PC-9 (cell line): Measurements from ENCODE around the gene ABHD16A. TPM values are rescaled to one million over a fixed set of nuclear protein-coding genes. Genes with fewer than 3 reads are reported as not detected.

ENCODE experiments used
- Bru-seq: library from RNA; stranded (reverse); fragments of 400-500 nt; gene quantifications from one replicate; lab custom pipeline; 2021; lab: Mats Ljungman, UMichigan
- BruChase-seq, 2 experiments: library from RNA; stranded (reverse); fragments of 400-500 nt; gene quantifications; one replicate each; lab custom pipeline; 2021; lab: Mats Ljungman, UMichigan
- BruUV-seq: library from RNA; stranded (reverse); fragments of 400-500 nt; replicated peaks from 2 replicates; lab custom pipeline; 2021; lab: Mats Ljungman, UMichigan
- CTCF ChIA-PET: fragments of 300-600 bp; sonication (Branson Sonifier 250); formaldehyde crosslinking; loops from one replicate; lab custom pipeline; 2022; ENCODE audit warnings: antibody characterized with exemption; lab: Charles Lee
- POLR2A ChIA-PET: fragments of 300-600 bp; sonication (Branson Sonifier 250); formaldehyde crosslinking; loops from one replicate; lab custom pipeline; 2022; ENCODE audit warnings: antibody characterized with exemption; ENCODE audit not compliant: unreplicated experiment; lab: Charles Lee
- DNase-seq, 2 experiments: peaks; one replicate each; pipeline versions ENCODE4 v3.0.0 to v3.0.0-alpha.2; 2015 to 2022; ENCODE audit warnings: mixed read lengths in 1 of 2
- H2AFZ ChIP-seq: fragments of 200-600 bp; sonication (generic); 2 replicates; pipeline ENCODE4 v1.8.1; 2017; ENCODE audit warnings: antibody characterized with exemption
- H3F3A ChIP-seq: fragments of 200-600 bp; sonication (generic); 2 replicates; pipeline ENCODE4 v1.8.1; 2017; ENCODE audit warnings: antibody characterized with exemption, mild to moderate bottlenecking, low read depth; ENCODE audit not compliant: insufficient read depth
- H3K27ac ChIP-seq: fragments of 200-600 bp; sonication (generic); 2 replicates; pipeline ENCODE4 v1.6.1; 2016; ENCODE audit warnings: mixed run types
- H3K27me3 ChIP-seq: fragments of 200-600 bp; sonication (generic); 2 replicates; pipeline ENCODE4 v1.6.1; 2016; ENCODE audit warnings: low read depth, mixed run types; ENCODE audit not compliant: insufficient read depth
- H3K36me3 ChIP-seq: fragments of 200-600 bp; sonication (generic); 2 replicates; pipeline ENCODE4 v1.6.1; 2016; ENCODE audit warnings: low read depth, mixed run types
- H3K4me1 ChIP-seq: fragments of 200-600 bp; sonication (generic); replicated peaks from 2 replicates; pipeline ENCODE4 v1.6.1; 2016; ENCODE audit warnings: mixed run types; ENCODE audit not compliant: insufficient read depth
- H3K4me2 ChIP-seq: fragments of 200-600 bp; sonication (generic); 2 replicates; pipeline ENCODE4 v1.6.1; 2017; ENCODE audit warnings: mixed run types
- H3K4me3 ChIP-seq: fragments of 200-600 bp; sonication (generic); 2 replicates; pipeline ENCODE4 v1.6.1; 2016; ENCODE audit warnings: mixed run types
- H3K79me2 ChIP-seq: fragments of 200-600 bp; sonication (generic); 2 replicates; pipeline ENCODE4 v1.6.1; 2017; ENCODE audit warnings: low read depth, mixed run types
- H3K9me2 ChIP-seq: fragments of 200-600 bp; sonication (generic); 2 replicates; pipeline ENCODE4 v1.8.1; 2017; ENCODE audit warnings: mild to moderate bottlenecking; ENCODE audit not compliant: insufficient read depth
- H3K9me3 ChIP-seq: fragments of 200-600 bp; sonication (generic); 2 replicates; pipeline ENCODE4 v1.8.1; 2016; ENCODE audit warnings: low read depth; ENCODE audit not compliant: insufficient read depth
- H4K20me1 ChIP-seq: fragments of 200-600 bp; sonication (generic); 2 replicates; pipeline ENCODE4 v1.8.1; 2017; ENCODE audit not compliant: insufficient read depth
- CTCF ChIP-seq: fragments of 200-600 bp; sonication (generic); conservative IDR thresholded peaks from 2 replicates; pipeline ENCODE4 v1.6.1; 2017; ENCODE audit warnings: mixed run types, antibody characterized with exemption, mild to moderate bottlenecking, moderate library complexity
- EZH2 ChIP-seq: fragments of 200-600 bp; sonication (generic); IDR thresholded peaks from 2 replicates; pipeline ENCODE4 v1.8.0; 2017; ENCODE audit warnings: antibody characterized with exemption, low read depth
- intact Hi-C: fragments of 100-400 bp; cut with micrococcal nuclease; formaldehyde crosslinking; loops from one replicate; pipeline ENCODE4 v1.10.0; 2022; ENCODE audit not compliant: unreplicated experiment
- long read RNA-seq: library from polyadenylated mRNA; stranded (forward); transcript quantifications from one replicate; pipeline ENCODE4 v2.0.0, GENCODE V29; 2022
- total RNA-seq: library from RNA; stranded (reverse); gene quantifications from 2 replicates; pipeline ENCODE4 v1.2.3, GENCODE V29; 2021

Gene ABHD16A
- total RNA-seq (31.3 and 35.2 TPM in 2 replicates), Bru-seq, nascent RNA (percentile 69 among the genes with signal in this experiment), BruChase-seq, experiment 1, labeled RNA remaining after a 2-hour chase (percentile 61 among the genes with signal in this experiment), BruChase-seq, experiment 2, labeled RNA remaining after a 6-hour chase (percentile 80 among the genes with signal in this experiment)
- long read RNA-seq, transcript ABHD16A-201 (20 exons, 2,103 nt): major isoform, 64 of 76 reads
- long read RNA-seq, partial matches to known transcripts: 5 of 76 reads
- long read RNA-seq, other reads (novel, unspliced or antisense): 6 of 76 reads

DNA sequence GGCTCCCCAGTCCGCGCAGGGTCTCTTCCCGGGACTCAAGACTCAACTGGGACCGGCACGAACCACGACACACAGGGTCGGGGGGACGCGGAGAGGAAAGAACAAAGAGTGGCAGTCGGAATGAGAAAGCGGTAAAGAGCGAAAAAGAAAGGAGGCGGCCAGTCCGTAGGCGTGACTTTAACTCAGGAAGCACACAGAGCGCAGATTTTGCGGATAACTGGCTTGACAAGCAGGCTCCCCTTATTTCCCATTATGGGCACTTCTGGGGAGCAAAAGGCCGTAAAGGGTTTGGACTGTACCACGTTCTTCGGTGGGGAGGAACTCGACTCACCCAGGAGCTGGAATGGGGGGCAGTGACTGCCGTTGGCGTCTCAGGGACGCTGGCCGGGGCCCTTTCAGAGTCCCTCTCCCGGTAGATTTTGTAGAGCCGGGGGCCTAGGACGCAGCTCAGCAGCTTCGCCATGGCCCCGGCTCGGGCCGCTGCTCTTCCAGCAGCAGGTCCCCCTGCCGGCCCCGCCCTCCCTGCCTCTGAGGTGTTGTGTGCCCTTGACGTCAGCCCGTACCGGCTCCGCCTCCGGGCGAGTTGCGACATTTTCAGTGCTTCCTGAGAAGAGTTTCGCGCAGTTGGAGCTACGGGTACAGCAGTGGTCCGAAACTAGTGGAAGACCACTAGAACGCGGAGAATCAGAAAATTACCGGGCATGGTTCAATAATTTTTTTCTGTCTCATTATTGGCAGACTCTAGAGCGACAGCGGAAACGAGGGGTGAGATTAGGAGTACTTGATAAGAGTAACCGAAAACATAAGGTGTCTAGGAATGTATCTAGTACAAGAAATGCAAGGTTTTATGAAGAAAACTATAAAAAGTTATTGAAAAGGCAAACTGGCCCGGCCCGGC, at the start of gene ABHD16A:
Gene ABHD16A (minus strand): TSS at position 506 of the 898 bp plus-strand sequence. CDS start 43 bp downstream, at position 463.
- intact Hi-C loops: loop anchor here (2.0 kb wide), 2 partner anchors 36 to 50 kb away; partner anchors contain the start of gene BAG6
- peak; percentile 93 to 96 for DNase-seq
- Histone ChIP-seq H3K27ac (peak within 1 kb of the TSS; percentile 77), H3K27me3 (no peaks in the 10 kb centered on the region), H3K9me3 (no peaks in the 10 kb centered on the region), H3K9me2 (no peaks in the 10 kb centered on the region), H3K4me2 (peak within 1 kb of the TSS; percentile 97), H3K4me1 (peaks cover 14% of the 10 kb centered on the region), H3K79me2 (peaks cover 25% of the 10 kb centered on the region), H4K20me1 (no peaks in the 10 kb centered on the region), H3F3A (no peaks in the 10 kb centered on the region), H3K36me3 (0 out of 2 replicates have a peak, but pooled peaks cover 3% of the 10 kb centered on the region), H3K4me3 (peak within 1 kb of the TSS; percentile 83), H2AFZ (peak within 1 kb of the TSS; percentile 88)
- ChIA-PET POLR2A (interaction anchor here (0.5 to 0.7 kb wide), 4 partner anchors 17 to 487 kb away, joined by 3 to 15 read pairs (median 4); partner anchors contain the start of gene PBX2), CTCF (no interaction called here)
- TSS peak; percentile 49 for BruUV-seq
- TF ChIP-seq CTCF (no peak), EZH2 (no peak)

DNA sequence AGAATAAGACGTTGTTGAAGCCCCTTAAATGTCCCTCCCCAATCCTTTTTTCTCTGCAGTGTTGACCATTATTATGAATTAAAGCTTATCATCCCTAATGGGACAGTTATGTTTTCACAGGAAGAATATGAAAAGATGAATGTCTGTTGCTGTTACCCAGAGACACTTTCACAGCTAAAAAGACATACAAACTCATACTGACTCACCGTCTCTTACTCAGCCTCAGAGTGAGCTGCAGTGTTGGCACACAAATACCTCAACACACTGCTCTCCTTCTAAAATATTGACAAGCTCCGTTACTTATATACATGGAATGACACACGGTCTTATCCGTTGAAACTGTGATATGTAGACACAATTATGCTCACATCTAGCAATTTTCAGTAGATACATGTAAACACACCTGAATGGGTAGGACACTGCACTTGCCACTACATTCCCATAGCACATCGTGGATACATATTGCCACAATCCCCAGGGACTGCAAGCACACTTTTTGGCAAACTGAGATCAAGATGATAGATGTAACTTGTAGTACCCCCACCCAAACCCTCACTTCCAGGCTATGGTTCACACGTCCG, 49.7 kb upstream of the ABHD16A start:
- Histone ChIP-seq H3K9me3 (no peaks in the 10 kb centered on the region), H3K36me3 (no peaks in the 10 kb centered on the region), H3F3A (peaks cover 13% of the 10 kb centered on the region; the same call in 1 of the 2 replicates), H4K20me1 (no peaks in the 10 kb centered on the region), H3K27ac (no peak overlapping the region), H3K27me3 (no peaks in the 10 kb centered on the region), H3K9me2 (no peaks in the 10 kb centered on the region), H3K79me2 (no peaks in the 10 kb centered on the region), H3K4me2 (no peak overlapping the region), H3K4me3 (no peak overlapping the region), H3K4me1 (peaks cover 3% of the 10 kb centered on the region), H2AFZ (no peak overlapping the region)
- DNase-seq: no peak
- ChIA-PET CTCF (no interaction called here), POLR2A (no interaction called here)
- TF ChIP-seq EZH2 (no peak), CTCF (no peak)
- no TSS peak for BruUV-seq
- intact Hi-C loops: no loop called here

- Histone ChIP-seq H3K27ac (no peak overlapping the region), H3K79me2 (no peaks in the 10 kb centered on the region), H3F3A (peaks cover 28% of the 10 kb centered on the region; the same call in 1 of the 2 replicates), H3K36me3 (no peaks in the 10 kb centered on the region), H3K4me2 (no peak overlapping the region), H3K9me2 (no peaks in the 10 kb centered on the region), H4K20me1 (no peaks in the 10 kb centered on the region), H3K4me3 (no peak overlapping the region), H3K4me1 (peaks cover 20% of the 10 kb centered on the region), H3K27me3 (no peaks in the 10 kb centered on the region), H2AFZ (no peak overlapping the region), H3K9me3 (no peaks in the 10 kb centered on the region)
- ChIA-PET CTCF (no interaction called here), POLR2A (no interaction called here)
- intact Hi-C loops: no loop called here
- no TSS peak for BruUV-seq
- TF ChIP-seq EZH2: no peak
- no peak for TF ChIP-seq CTCF
- DNase-seq: no peak
Measured at GRCh38 chr6:31750411-31751022, 47.4 kb upstream of the ABHD16A start.
